Cardiac fibroblast (primary cell): ENCODE data around the gene TPGS1.
"Not testable (repeated sequence)": the region's sequence is repeated elsewhere in the genome, so short reads cannot be mapped to it uniquely, and the experiment has no call there.

Experiments used
- DNase-seq, 2 donors: peaks; one replicate each; pipeline versions ENCODE4 v3.0.0 to v3.0.0-alpha.2; 2010; ENCODE audit warnings: low read depth in 2 of 2
- H3K4me3 ChIP-seq, 2 donors: replicated peaks in 1 of 2; 1 replicate in 1 of 2; 2 replicates in 1 of 2; pipeline ENCODE4 v1.5.1; 2011; ENCODE audit warnings: low read depth in 2 of 2, low read length in 2 of 2, mild to moderate bottlenecking in 2 of 2, moderate library complexity in 1 of 2
- TF ChIP-seq, protein P1 (sequence below): IDR thresholded peaks from one replicate; pipeline ENCODE4 v1.5.1; 2011; ENCODE audit warnings: low read depth, mild to moderate bottlenecking, low read length, inconsistent platforms

Gene TPGS1

GRCh38 chr19:478976-479375, 28.3 kb upstream of the TPGS1 start:
- H3K4me3 ChIP-seq: no peak overlapping the region
- TF ChIP-seq, protein P1, sequence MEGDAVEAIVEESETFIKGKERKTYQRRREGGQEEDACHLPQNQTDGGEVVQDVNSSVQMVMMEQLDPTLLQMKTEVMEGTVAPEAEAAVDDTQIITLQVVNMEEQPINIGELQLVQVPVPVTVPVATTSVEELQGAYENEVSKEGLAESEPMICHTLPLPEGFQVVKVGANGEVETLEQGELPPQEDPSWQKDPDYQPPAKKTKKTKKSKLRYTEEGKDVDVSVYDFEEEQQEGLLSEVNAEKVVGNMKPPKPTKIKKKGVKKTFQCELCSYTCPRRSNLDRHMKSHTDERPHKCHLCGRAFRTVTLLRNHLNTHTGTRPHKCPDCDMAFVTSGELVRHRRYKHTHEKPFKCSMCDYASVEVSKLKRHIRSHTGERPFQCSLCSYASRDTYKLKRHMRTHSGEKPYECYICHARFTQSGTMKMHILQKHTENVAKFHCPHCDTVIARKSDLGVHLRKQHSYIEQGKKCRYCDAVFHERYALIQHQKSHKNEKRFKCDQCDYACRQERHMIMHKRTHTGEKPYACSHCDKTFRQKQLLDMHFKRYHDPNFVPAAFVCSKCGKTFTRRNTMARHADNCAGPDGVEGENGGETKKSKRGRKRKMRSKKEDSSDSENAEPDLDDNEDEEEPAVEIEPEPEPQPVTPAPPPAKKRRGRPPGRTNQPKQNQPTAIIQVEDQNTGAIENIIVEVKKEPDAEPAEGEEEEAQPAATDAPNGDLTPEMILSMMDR: no peak
- DNase-seq: no peak

DNA sequence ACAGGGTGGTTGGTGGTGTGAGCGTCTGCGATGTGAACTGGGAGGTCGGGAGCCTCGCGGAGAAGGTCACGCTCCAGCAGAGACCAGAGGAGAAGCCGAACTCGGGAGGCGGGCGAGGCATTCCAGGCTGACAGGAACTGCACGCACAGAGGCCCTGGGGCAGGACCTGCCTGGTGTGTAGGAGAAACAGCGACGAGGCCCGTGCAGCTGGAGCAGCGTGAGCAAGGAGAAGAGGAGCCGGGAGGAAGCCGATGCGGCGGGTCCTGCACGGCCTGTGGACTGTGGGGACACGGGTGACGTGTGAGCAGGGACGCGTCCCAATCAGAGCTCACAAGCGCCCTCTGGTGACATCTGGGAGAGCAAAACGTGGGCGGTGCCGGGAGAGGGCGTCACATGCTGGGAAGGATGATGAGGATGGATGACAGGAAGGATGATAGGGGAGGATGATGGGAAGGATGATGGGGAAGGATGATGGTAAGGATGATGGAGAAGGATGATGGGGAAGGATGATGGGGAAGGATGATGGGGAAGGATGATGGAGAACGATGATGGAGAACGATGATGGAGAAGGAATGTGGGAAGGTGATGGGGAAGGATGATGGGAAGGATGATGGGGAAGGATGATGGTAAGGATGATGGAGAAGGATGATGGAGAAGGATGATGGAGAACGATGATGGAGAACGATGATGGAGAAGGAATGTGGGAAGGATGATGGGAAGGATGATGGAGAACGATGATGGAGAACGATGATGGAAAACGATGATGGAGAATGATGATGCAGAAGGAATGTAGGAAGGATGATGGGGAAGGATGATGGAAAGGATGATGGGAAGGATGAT, 27.1 kb upstream of the TPGS1 start:
- TF ChIP-seq, protein P1: peak; percentile 62
- DNase-seq: peak; percentile 47 to 72
- peak overlapping the region in 1 of 2 donors; percentile 34 for H3K4me3 ChIP-seq

DNA sequence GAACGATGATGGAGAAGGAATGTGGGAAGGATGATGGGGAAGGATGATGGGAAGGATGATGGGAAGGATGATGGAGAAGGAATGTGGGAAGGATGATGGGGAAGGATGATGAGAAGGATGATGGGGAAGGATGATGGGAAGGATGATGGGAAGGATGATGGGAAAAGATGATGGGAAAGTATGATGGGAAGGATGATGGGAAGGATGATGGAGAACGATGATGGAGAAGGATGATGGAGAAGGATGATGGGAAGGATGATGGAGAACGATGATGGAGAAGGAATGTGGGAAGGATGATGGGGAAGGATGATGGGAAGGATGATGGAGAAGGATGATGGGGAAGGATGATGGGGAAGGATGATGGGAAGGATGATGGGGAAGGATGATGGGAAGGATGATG, 26.2 kb upstream of the TPGS1 start:
- DNase-seq, H3K4me3 ChIP-seq: not testable (repeated sequence)

- no peak for DNase-seq
- TF ChIP-seq, protein P1: peak; percentile 14
- H3K4me3 ChIP-seq: no peak overlapping the region
These were observed 24.9 kb upstream of the TPGS1 start for GRCh38 chr19:482186-483041.

- no peak overlapping the region for H3K4me3 ChIP-seq
- TF ChIP-seq, protein P1: no peak
- no peak for DNase-seq
These were observed 23.8 kb upstream of the TPGS1 start for GRCh38 chr19:483332-484072.

GRCh38 chr19:484494-484893, 22.8 kb upstream of the TPGS1 start:
- H3K4me3 ChIP-seq: no peak overlapping the region
- no peak for DNase-seq
- TF ChIP-seq, protein P1: no peak
